Retinal pigment epithelial cell (primary cell): ENCODE data around the gene SPATS1.
"Not testable (repeated sequence)": the region's sequence is repeated elsewhere in the genome, so short reads cannot be mapped to it uniquely, and the experiment has no call there.

Source experiments
- DNase-seq: peaks from one replicate; pipeline ENCODE4 v3.0.0-alpha.2; 2010; ENCODE audit warnings: low read depth
- H3K4me3 ChIP-seq: 2 replicates; pipeline ENCODE4 v1.5.1; 2011; ENCODE audit warnings: mild to moderate bottlenecking, low read length, control low read depth, moderate library complexity
- CTCF ChIP-seq: conservative IDR thresholded peaks from 2 replicates; pipeline ENCODE4 v1.5.1; 2011; ENCODE audit warnings: low read depth, low read length, control low read depth, inconsistent platforms

Gene SPATS1

GRCh38 chr6:44311767-44312166 is 30.7 kb upstream of the SPATS1 start:
- no peak overlapping the region for H3K4me3 ChIP-seq
- no peak for TF ChIP-seq CTCF
- DNase-seq = no peak

GRCh38 chr6:44312901-44313788 is 29.3 kb upstream of the SPATS1 start, which contains the start of gene AARS2:
Gene AARS2, minus strand, starts transcription at chr6:44313347. Its CDS starts 24 bp downstream, at chr6:44313323.
- peak; percentile 43 for DNase-seq
- peak within 1 kb of the TSS; percentile 96 for H3K4me3 ChIP-seq
- peak; percentile 99 for TF ChIP-seq CTCF

GRCh38 chr6:44314657-44315056 is 27.8 kb upstream of the SPATS1 start:
- H3K4me3 ChIP-seq, DNase-seq: not testable (repeated sequence)

GRCh38 chr6:44315516-44315915 is 26.9 kb upstream of the SPATS1 start:
- TF ChIP-seq CTCF = no peak
- H3K4me3 ChIP-seq = no peak overlapping the region
- DNase-seq = no peak

GRCh38 chr6:44315951-44316350 is 26.5 kb upstream of the SPATS1 start:
- no peak overlapping the region for H3K4me3 ChIP-seq
- no peak for DNase-seq
- TF ChIP-seq CTCF = no peak

GRCh38 chr6:44316481-44316880 is 26.0 kb upstream of the SPATS1 start:
- DNase-seq = no peak
- no peak overlapping the region for H3K4me3 ChIP-seq
- no peak for TF ChIP-seq CTCF

- DNase-seq, H3K4me3 ChIP-seq: not testable (repeated sequence)
Observed at GRCh38 chr6:44317136-44317631, 25.3 kb upstream of the SPATS1 start.

GRCh38 chr6:44321210-44321609 is 21.2 kb upstream of the SPATS1 start:
- H3K4me3 ChIP-seq = no peak overlapping the region
- no peak for DNase-seq
- TF ChIP-seq CTCF = no peak
